Omental fat pad (tissue), 4 donors: Measurements from ENCODE around the gene EQTN. TPM values are rescaled to one million over a fixed set of nuclear protein-coding genes. Genes with fewer than 3 reads are reported as not detected.
"Not testable (repeated sequence)": the region's sequence is repeated elsewhere in the genome, so short reads cannot be mapped to it uniquely, and the experiment has no call there.

Experiments used
- ATAC-seq: fragments of 150-250 bp; one replicate; pipeline ENCODE4 v1.9.1; 2016; ENCODE audit warnings: mild to moderate bottlenecking, moderate library complexity; ENCODE audit not compliant: low FRiP score
- DNase-seq: peaks from one replicate; pipeline ENCODE4 v3.0.0-alpha.2; 2019; ENCODE audit warnings: low spot score
- CTCF ChIP-seq, 3 donors: fragments of 450-650 bp; IDR thresholded peaks; one replicate each; pipeline ENCODE4 v1.5.1; 2016 to 2017; ENCODE audit warnings: antibody characterized with exemption in 3 of 3, mild to moderate bottlenecking in 3 of 3, moderate library complexity in 2 of 3
- total RNA-seq, 4 donors: library from RNA; depleted of rRNA; stranded (reverse); fragments of >200 nt; gene quantifications; one replicate each; pipeline ENCODE4 v1.1.0, GENCODE V29; 2016

Gene EQTN
- total RNA-seq, 4 donors from 2014 or later, result 0.95 TPM; not detected in 3

GRCh38 chr9:27261517-27262211 is 35.3 kb downstream of the EQTN start:
- ATAC-seq (no peak), DNase-seq (no peak)

GRCh38 chr9:27260789-27261516 is 36.0 kb downstream of the EQTN start:
- ATAC-seq (no peak), DNase-seq (no peak)
- TF ChIP-seq CTCF (IDR thresholded peaks at IDR 0.05), result no peak

More at GRCh38 chr9:27261517-27262211, 35.3 kb downstream of the EQTN start:
- TF ChIP-seq CTCF (IDR thresholded peaks at IDR 0.05), result no peak

DNA sequence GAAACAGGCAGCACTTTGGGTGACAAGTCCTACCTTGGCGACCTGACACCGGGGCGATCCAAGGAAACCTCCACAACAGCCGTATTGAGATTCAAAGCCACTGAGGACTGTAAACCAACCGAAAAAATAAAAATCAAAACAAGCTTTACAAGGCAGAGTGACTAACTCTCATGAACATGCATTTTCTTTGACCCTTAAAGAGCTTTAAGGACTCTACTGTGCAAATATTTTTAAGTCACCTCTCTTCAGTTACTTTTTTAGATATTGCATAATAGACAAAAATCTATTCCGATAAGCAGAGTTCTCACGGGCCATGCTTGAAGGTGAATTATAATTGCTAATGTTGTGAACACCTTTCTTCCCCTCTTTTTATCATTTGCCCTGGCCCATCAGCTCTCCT is 38.3 kb downstream of the EQTN start:
- ATAC-seq, result no peak
- TF ChIP-seq CTCF (IDR thresholded peaks at IDR 0.05), result no peak
- DNase-seq, result no peak

DNA sequence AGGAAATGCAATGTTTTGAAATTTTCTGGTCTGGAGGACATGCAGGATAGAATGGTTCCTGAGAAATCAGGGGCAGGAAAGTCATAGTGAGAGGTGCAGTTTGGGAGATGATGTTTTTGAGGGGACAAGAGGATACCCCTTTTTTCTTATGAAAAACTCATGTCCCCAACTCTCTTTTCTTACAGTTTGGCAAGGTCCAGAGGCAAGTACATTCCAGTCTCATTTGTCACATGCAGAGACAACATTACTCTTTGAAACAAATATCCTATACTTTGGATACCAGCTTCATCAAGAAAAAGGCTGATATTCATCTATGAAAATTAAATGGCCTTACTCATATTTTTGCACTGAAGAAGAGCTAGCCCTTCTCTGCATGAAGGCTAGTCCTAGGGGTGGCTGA is 48.2 kb downstream of the EQTN start:
- DNase-seq (no peak), ATAC-seq (no peak)
- no peak for TF ChIP-seq CTCF (IDR thresholded peaks at IDR 0.05)

- no peak for DNase-seq
- TF ChIP-seq CTCF (IDR thresholded peaks at IDR 0.05), result no peak
- no peak for ATAC-seq
Observed at GRCh38 chr9:27247756-27248155, 49.2 kb downstream of the EQTN start.

- not testable (repeated sequence) for DNase-seq, ATAC-seq
Observed at GRCh38 chr9:27239648-27240047, 57.3 kb downstream of the EQTN start.

Other genes with a start within 250 kb of the EQTN start
- 10 to 100 TPM; 12.8 to 65.6 (median 28.4) TPM for gene TEK, start 187.9 kb downstream of the EQTN start, total RNA-seq
- gene IFNK, start 227.1 kb upstream of the EQTN start, total RNA-seq, result not detected
- 10 to 100 TPM in 1 of 4 donors, 1 to 10 TPM in 3; 7.9 to 11.5 (median 9.4) TPM for gene MOB3B, start 232.7 kb upstream of the EQTN start, total RNA-seq